ENCODE measurements around the gene RRAD. TPM values are rescaled to one million over a fixed set of nuclear protein-coding genes. Genes with fewer than 3 reads are reported as not detected.
"Not testable (repeated sequence)": the region's sequence is repeated elsewhere in the genome, so short reads cannot be mapped to it uniquely, and the experiment has no call there.

The RRAD gene
- total and polyA plus RNA-seq, 4 experiments from 2014 or later: 0.29 to 0.58 TPM; not detected in 2

DNA sequence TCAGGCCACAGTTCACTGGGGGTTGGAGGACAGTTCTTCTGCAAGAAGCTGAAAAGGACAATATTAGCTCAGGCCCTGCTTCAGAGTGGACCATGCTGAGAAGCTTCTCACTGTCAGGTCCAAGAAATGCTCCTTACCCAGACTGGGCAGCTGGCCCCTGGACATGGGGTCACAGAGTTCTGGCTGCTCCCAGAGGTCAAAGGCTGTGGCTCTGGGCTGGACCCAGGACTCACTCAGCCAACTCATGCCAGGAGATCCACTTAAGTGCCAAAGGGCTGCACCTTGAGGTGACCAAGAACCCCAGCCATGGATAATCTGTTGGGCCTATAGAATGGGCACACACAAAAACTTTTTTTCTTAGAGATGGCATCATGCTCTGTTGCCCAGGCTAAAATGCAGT lies 14.0 kb upstream of the RRAD start:
- Mint-ChIP-seq H3K36me3 (peaks cover 26 to 60% of the 10 kb centered on the region in 2 donors), H3K27me3 (no peaks in the 10 kb centered on the region), H3K4me3 (no peak overlapping the region), H3K4me1 (peaks cover 14 to 44% (median 27%) of the 10 kb centered on the region in 4 donors), H3K27ac (no peak overlapping the region), H3K9me3 (no peaks in the 10 kb centered on the region)
- Histone ChIP-seq H3K9me3 (ENCODE audit: control insufficient read depth in 1 of 2, low read length in 2 of 2) (no peaks in the 10 kb centered on the region), H3K27ac (ENCODE audit: low read depth, low read length) (no peak overlapping the region), H3K36me3 (ENCODE audit: insufficient read depth, low read length) (peaks cover 53% of the 10 kb centered on the region), H3K4me3 (ENCODE audit: low read length in 2 of 2) (no peak overlapping the region), H3K4me1 (ENCODE audit: insufficient read depth, low read length) (peaks cover 29% of the 10 kb centered on the region), H3K27me3 (ENCODE audit: insufficient read depth, low read length) (no peaks in the 10 kb centered on the region)
- POLR2A ChIA-PET (ENCODE audit: partially characterized antibody): no interaction called here
- CTCF ChIA-PET (ENCODE audit: partially characterized antibody): interaction anchor here (1.6 to 1.7 kb wide), 2 partner anchors 8 to 44 kb away, joined by 3 to 6 read pairs; no protein-coding TSS in a partner anchor
- intact Hi-C loops (cut with micrococcal nuclease): no loop called here
- no peak for DNase-seq

DNA sequence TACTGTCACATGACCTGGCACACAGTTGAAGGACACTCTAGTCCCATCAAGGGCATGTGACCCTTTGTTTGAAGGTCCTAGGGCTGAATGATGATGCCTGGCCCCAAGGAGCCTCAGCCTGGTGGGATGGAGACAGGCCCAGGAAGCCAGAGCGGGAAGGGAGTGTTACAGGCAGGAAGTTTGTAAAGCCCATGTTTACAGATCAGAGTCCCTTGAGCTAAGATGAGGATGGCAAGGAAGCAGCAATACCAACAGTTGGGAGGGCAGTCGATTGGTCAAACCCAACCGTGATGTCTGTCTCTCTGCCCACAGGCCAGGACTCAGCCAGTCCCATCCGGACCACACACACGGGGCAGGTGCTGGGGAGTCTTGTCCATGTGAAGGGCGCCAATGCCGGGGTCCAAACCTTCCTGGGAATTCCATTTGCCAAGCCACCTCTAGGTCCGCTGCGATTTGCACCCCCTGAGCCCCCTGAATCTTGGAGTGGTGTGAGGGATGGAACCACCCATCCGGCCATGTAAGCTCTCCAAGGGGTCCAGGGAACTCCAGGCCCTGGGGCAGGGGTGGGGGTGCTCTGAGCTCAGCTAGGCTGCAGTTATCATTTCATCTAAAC lies 12.5 kb upstream of the RRAD start:
- H3K4me1 Mint-ChIP-seq: peaks cover 26 to 59% (median 40%) of the 10 kb centered on the region in 4 donors
- H3K4me1 ChIP-seq (ENCODE audit: insufficient read depth, low read length): peaks cover 39% of the 10 kb centered on the region
- ChIA-PET CTCF (ENCODE audit: partially characterized antibody) (interaction anchor here (1.6 to 1.7 kb wide), 2 partner anchors 10 to 43 kb away, joined by 3 to 6 read pairs; no protein-coding TSS in a partner anchor), POLR2A (ENCODE audit: partially characterized antibody) (no interaction called here)
- no peaks in the 10 kb centered on the region for H3K27me3 Mint-ChIP-seq
- no peaks in the 10 kb centered on the region for H3K27me3 ChIP-seq (ENCODE audit: insufficient read depth, low read length)
- H3K9me3 ChIP-seq (ENCODE audit: control insufficient read depth in 1 of 2, low read length in 2 of 2): no peaks in the 10 kb centered on the region
- H3K4me3 ChIP-seq (ENCODE audit: low read length in 2 of 2): no peak overlapping the region
- no peaks in the 10 kb centered on the region for H3K9me3 Mint-ChIP-seq
- peaks cover 23 to 65% of the 10 kb centered on the region in 2 donors for H3K36me3 Mint-ChIP-seq
- DNase-seq: no peak
- intact Hi-C loops (cut with micrococcal nuclease): no loop called here
- peaks cover 40% of the 10 kb centered on the region for H3K36me3 ChIP-seq (ENCODE audit: insufficient read depth, low read length)
- peak overlapping the region in 5 of 7 donors; percentile 22 to 91 (median 54) for H3K27ac Mint-ChIP-seq
- H3K27ac ChIP-seq (ENCODE audit: low read depth, low read length): no peak overlapping the region
- H3K4me3 Mint-ChIP-seq: peak overlapping the region in 3 of 8 donors; percentile 44 to 59 (median 46)

DNA sequence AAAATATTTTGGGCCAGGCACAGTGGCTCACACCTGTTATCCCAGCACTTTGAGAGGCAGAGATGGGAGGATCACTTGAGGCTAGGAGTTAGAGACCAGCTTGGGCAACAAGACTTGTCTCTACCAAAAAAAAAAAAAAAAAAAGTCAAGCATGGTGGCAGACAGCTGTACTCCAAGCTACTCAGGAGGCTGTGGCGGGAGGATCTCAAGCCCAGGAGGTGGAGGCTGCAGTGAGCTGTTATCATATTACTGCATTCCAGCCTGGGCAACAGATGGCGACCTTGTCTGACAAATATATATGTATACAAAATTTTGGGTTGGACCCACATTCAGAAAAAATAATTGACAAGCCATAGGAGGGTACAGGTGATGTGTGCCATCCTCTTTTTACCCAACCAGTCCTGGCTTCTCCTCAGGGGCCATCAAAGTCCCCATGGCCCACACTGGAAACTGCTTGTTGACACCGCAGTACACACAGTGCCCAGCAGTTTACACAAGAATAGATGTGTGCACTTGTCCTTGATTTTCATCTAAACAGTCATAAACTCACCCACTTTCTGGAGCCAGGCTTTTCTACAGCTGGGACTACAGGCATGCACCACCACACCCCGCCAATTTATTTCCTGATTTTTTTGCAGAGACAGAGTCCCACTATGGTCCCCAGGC lies 11.7 kb upstream of the RRAD start:
- Histone ChIP-seq H3K27ac (ENCODE audit: low read depth, low read length) (no peak overlapping the region), H3K9me3 (ENCODE audit: control insufficient read depth in 1 of 2, low read length in 2 of 2) (no peaks in the 10 kb centered on the region), H3K4me3 (ENCODE audit: low read length in 2 of 2) (no peak overlapping the region), H3K4me1 (ENCODE audit: insufficient read depth, low read length) (peaks cover 47% of the 10 kb centered on the region), H3K36me3 (ENCODE audit: insufficient read depth, low read length) (peaks cover 32% of the 10 kb centered on the region), H3K27me3 (ENCODE audit: insufficient read depth, low read length) (no peaks in the 10 kb centered on the region)
- ChIA-PET POLR2A (ENCODE audit: partially characterized antibody) (no interaction called here), CTCF (ENCODE audit: partially characterized antibody) (interaction anchor here (0.7 kb wide), 1 partner anchor 64 kb away, joined by 3 read pairs; no protein-coding TSS in a partner anchor)
- Mint-ChIP-seq H3K27ac (peak overlapping the region; percentile 25 to 91 (median 61)), H3K4me3 (peak overlapping the region in 7 of 8 donors; percentile 44 to 93 (median 62)), H3K36me3 (peaks cover 20 to 65% of the 10 kb centered on the region in 2 donors), H3K9me3 (no peaks in the 10 kb centered on the region), H3K4me1 (peaks cover 31 to 67% (median 46%) of the 10 kb centered on the region in 4 donors), H3K27me3 (no peaks in the 10 kb centered on the region)
- DNase-seq: no peak
- intact Hi-C loops (cut with micrococcal nuclease): no loop called here

DNA sequence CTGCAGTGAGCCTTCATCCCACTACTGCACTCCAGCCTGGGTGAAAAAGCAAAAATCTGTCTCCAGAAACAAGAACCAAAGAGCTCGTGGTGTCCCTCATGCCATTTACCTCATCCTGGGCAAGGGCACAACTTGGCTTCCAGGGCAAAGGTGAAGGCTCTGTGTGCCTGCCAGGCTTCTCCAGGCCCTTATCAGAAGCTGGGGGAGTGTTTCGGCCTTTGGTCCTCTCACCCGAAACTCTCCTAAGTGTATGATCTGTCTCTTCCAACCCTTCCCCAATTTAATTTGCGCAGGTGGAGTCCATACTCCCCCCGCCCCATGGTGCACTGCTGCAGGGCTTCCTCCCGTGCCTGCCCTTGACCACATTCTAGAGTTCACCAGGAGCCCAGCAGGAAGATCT lies 11.1 kb upstream of the RRAD start:
- intact Hi-C loops (cut with micrococcal nuclease): no loop called here
- Mint-ChIP-seq H3K36me3 (peaks cover 17 to 65% of the 10 kb centered on the region in 2 donors), H3K27ac (peak overlapping the region; percentile 25 to 80 (median 61)), H3K27me3 (no peaks in the 10 kb centered on the region), H3K4me1 (peaks cover 33 to 72% (median 51%) of the 10 kb centered on the region in 4 donors), H3K9me3 (no peaks in the 10 kb centered on the region), H3K4me3 (peak overlapping the region in 7 of 8 donors; percentile 16 to 93 (median 62))
- Histone ChIP-seq H3K27ac (ENCODE audit: low read depth, low read length) (no peak overlapping the region), H3K4me3 (ENCODE audit: low read length in 2 of 2) (no peak overlapping the region), H3K27me3 (ENCODE audit: insufficient read depth, low read length) (no peaks in the 10 kb centered on the region), H3K36me3 (ENCODE audit: insufficient read depth, low read length) (peaks cover 26% of the 10 kb centered on the region), H3K9me3 (ENCODE audit: control insufficient read depth in 1 of 2, low read length in 2 of 2) (no peaks in the 10 kb centered on the region), H3K4me1 (ENCODE audit: insufficient read depth, low read length) (peaks cover 49% of the 10 kb centered on the region)
- DNase-seq: no peak
- ChIA-PET POLR2A (ENCODE audit: partially characterized antibody) (no interaction called here), CTCF (ENCODE audit: partially characterized antibody) (no interaction called here)

DNA sequence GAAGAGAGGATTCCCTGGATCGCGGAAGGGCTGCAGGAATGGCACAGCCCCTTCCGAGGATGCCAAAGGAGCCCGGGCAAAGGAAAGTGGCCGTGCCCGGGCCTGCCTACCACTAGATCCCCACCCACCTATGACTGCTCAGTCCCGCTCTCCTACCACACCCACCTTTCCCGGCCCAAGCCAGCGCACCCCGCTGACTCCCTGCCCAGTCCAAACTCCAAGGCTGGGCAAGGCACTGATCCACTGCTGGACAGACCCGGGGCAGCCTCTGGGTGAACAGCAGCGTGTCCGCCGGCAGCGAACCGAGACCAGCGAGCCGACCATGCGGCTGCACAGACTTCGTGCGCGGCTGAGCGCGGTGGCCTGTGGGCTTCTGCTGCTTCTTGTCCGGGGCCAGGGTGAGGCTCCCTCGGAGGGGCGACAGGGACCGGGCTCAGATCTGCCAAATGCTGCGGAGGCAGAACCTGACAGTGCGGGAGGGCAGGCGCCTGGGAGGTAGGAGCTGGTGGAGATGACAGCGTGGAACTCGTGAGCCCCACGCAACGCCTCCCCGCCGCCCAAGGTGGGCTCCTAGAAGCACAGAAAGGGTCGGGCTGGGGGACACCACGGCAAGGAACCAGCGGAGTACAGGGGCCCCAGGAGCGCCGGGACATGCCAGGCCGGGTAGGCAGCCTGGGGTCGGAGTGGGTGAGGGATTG lies 10.1 kb upstream of the RRAD start, which contains the start of gene CES2:
Gene CES2 (plus strand): TSS at position 203 of the 698 bp plus-strand sequence. CDS start 120 bp downstream, at position 323.
- no peak for DNase-seq
- H3K27ac Mint-ChIP-seq: peak within 1 kb of the TSS; percentile 97 to 99 (median 99)
- H3K9me3 Mint-ChIP-seq: no peaks in the 10 kb centered on the region
- H3K27ac ChIP-seq (ENCODE audit: low read depth, low read length): peak within 1 kb of the TSS; percentile 97
- peaks cover 49% of the 10 kb centered on the region for H3K4me1 ChIP-seq (ENCODE audit: insufficient read depth, low read length)
- H3K4me3 Mint-ChIP-seq: peak within 1 kb of the TSS; percentile 93 to 100 (median 99)
- no peaks in the 10 kb centered on the region for H3K27me3 ChIP-seq (ENCODE audit: insufficient read depth, low read length)
- ChIA-PET CTCF (ENCODE audit: partially characterized antibody) (no interaction called here), POLR2A (ENCODE audit: partially characterized antibody) (interaction anchor here (0.7 to 1.9 kb wide), 3 partner anchors 8 to 219 kb away, joined by 3 to 10 read pairs (median 4); partner anchors contain the start of gene NAE1)
- H3K36me3 Mint-ChIP-seq: peaks cover 14 to 63% of the 10 kb centered on the region in 2 donors
- H3K4me1 Mint-ChIP-seq: peaks cover 33 to 72% (median 51%) of the 10 kb centered on the region in 4 donors
- no peaks in the 10 kb centered on the region for H3K9me3 ChIP-seq (ENCODE audit: control insufficient read depth in 1 of 2, low read length in 2 of 2)
- H3K36me3 ChIP-seq (ENCODE audit: insufficient read depth, low read length): peaks cover 16% of the 10 kb centered on the region
- no peaks in the 10 kb centered on the region for H3K27me3 Mint-ChIP-seq
- H3K4me3 ChIP-seq (ENCODE audit: low read length in 2 of 2): peak within 1 kb of the TSS; percentile 88 to 98
- intact Hi-C loops (cut with micrococcal nuclease): loop anchor here (2.0 kb wide), 1 partner anchor 63 kb away; no protein-coding TSS in a partner anchor

DNA sequence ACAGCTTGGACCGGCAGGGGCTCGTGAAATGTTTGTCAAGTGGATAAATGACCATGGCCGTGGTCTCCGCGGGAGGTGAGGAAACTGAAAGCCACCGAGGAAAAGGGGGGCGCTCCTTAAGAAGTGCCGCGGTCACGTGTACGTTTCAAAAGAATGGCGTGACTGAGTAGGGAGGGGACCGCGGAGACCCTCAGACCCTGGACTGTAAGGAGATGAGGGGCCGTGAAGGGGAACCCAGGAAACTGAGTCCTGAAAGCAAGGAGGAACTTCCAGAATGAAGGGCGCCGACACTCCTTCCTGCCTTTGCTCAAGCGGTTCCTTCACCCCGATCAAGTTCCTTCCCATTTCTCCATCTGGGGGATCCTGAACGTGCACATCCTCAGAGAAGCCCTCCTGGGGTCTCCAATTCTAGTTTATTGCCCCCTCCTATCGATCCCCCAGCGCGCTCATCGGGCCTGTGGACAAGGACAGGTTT lies 9.5 kb upstream of the RRAD start:
- Mint-ChIP-seq H3K4me3 (peak overlapping the region; percentile 93 to 100 (median 99)), H3K4me1 (peaks cover 32 to 72% (median 51%) of the 10 kb centered on the region in 4 donors), H3K36me3 (peaks cover 13 to 63% of the 10 kb centered on the region in 2 donors), H3K27ac (peak overlapping the region; percentile 97 to 99 (median 99))
- peak overlapping the region; percentile 97 for H3K27ac ChIP-seq (ENCODE audit: low read depth, low read length)
- CTCF ChIA-PET (ENCODE audit: partially characterized antibody); H3K9me3 Mint-ChIP-seq; H3K9me3 ChIP-seq (ENCODE audit: control insufficient read depth in 1 of 2, low read length in 2 of 2); H3K27me3 ChIP-seq (ENCODE audit: insufficient read depth, low read length); DNase-seq; H3K27me3 Mint-ChIP-seq: not testable (repeated sequence)
- H3K4me1 ChIP-seq (ENCODE audit: insufficient read depth, low read length): peaks cover 49% of the 10 kb centered on the region
- H3K4me3 ChIP-seq (ENCODE audit: low read length in 2 of 2): peak overlapping the region; percentile 88 to 98
- peaks cover 14% of the 10 kb centered on the region for H3K36me3 ChIP-seq (ENCODE audit: insufficient read depth, low read length)
- POLR2A ChIA-PET (ENCODE audit: partially characterized antibody): interaction anchor here (0.7 to 2.3 kb wide), 7 partner anchors 9 to 336 kb away, joined by 3 to 13 read pairs (median 6); partner anchors contain the start of genes FBXL8, NAE1, PDP2 and TRADD
- intact Hi-C loops (cut with micrococcal nuclease): loop anchor here (2.0 kb wide), 1 partner anchor 62 kb away; no protein-coding TSS in a partner anchor

Measured in CD4-positive, alpha-beta memory T cell (primary cell).